Measurements from ENCODE around the gene RNASE1.

Gene RNASE1

GRCh38 chr14:20811986-20812975 is 9.6 kb upstream of the RNASE1 start:
- Histone ChIP-seq H3K4me3 (no peak overlapping the region), H3K27ac (peak overlapping the region in 3 of 21 experiments; percentile 17 to 29 (median 22))

DNA sequence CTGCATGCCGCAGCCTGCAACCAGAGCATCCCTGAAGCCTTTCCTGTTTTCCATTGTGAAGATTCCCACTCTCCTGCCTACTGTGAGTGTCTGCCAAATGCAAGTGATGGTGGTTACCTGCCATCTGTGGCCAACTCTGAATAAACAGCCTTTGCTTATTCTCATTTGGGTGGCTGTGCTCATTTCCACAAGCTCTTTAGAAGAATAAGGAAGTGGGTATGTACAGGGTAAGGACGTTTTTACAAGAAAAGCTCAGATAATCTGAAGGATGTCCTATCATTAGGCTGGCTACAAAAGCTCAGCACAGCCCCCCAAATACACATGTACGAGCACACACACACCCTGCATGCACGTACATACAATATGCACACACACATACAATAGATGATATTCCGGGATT is 7.3 kb upstream of the RNASE1 start:
- Histone ChIP-seq H3K4me3 (no peak overlapping the region), H3K27ac (peak overlapping the region in 1 of 21 experiments; percentile 10)

DNA sequence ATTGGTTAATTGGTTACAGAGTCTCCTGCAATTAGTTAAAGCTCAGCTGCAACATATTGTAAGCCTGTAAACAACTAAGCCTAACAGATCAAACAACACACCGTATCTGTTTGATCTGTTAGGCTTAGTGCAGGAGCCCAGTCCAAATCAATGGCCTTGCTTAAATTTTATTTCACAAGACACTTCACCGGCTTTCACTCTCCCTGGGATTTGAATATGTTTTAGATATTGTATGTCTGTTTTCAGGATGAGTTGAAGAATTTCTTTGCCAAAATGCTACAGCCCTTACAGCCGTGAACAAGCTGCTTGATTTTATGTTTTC is 5.5 kb upstream of the RNASE1 start:
- Histone ChIP-seq H3K4me3 (no peak overlapping the region), H3K27ac (no peak overlapping the region)

DNA sequence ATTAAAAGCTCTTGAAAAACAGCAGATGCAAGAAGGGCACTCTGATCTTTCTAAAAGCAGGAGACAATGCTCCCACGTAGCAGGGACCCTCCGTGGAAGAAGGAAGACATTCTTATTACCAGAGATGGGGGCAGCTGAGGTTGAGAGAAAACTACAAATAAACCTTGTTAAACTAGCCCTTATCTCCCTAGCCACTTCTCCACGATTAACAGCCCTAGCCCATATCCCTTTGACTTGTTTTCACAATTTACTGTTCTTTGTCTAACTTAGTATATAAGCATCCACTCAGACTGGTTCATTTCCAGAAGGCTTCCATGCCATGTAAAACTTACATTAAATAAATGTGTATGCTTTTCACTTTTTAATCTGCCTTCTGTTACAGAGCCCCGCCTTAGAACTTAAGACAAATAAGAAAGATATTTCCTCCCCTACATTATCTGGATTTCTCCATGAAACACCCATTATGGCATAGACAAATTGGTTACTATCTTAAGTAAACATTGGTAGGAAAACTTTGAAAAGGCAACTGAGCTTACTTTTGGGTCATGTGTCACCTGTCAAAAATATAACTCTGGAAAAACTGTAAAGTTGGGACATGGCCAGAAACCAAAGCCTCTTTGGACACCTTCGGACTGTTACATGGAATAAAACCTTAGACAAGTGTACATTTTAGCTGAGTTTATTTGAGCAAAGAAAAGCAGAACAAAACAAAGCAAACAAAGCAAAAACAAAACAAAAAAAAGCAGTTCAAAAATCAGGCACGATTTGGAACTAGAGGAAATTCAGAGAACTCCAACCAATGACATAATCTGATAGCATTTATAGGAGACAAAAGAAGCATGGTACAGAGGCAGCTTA is 4.9 kb upstream of the RNASE1 start:
- Histone ChIP-seq H3K27ac (no peak overlapping the region), H3K4me3 (no peak overlapping the region)

- H3K27ac ChIP-seq: no peak overlapping the region
- H3K4me3 ChIP-seq: no peak overlapping the region
Measured at GRCh38 chr14:20805485-20805884, 2.8 kb upstream of the RNASE1 start.

- H3K27ac ChIP-seq: peak overlapping the region in 7 of 21 experiments; percentile 11 to 85 (median 29)
Measured at GRCh38 chr14:20803223-20803622, 579 bp upstream of the RNASE1 start.

GRCh38 chr14:20801726-20802125 is 918 bp downstream of the RNASE1 start:
- H3K27ac ChIP-seq: peak overlapping the region in 14 of 21 experiments; percentile 4 to 85 (median 38)

More at GRCh38 chr14:20803223-20803622, 579 bp upstream of the RNASE1 start:
- H3K4me3 ChIP-seq: peak overlapping the region in 1 of 7 experiments; percentile 20

DNA sequence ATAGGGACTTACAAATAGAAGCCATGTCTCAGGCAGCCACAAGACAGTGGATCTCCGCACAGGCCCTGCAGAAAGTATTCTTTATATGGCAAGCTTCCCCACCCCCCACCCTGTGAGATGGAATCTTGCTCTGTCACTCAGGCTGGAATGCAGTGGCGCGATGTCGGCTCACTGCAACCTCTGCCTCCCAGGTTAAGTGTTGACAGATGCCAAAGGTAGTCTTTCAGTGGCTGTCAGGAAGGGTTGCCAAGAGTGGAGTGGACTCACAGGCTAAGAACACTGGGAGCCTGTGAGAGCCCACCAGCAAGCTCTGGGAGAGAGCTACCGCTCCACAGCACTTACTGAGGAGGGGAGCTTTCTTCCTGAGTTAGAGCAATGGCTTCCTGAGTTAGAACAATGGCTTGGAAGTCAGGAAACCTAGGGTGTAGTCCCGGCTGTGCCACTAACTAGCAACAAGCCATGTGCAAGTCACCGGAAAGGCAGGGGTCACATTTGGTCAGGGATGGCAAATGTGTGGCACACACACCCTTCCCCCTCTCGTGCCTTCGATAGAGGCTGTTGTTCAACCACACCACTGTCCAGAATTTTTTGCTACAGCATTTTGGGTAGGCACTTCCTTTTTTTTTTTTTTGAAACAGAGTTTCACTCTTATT is 2.6 kb downstream of the RNASE1 start:
- peak overlapping the region in 1 of 7 experiments; percentile 20 for H3K4me3 ChIP-seq
- peak overlapping the region in 17 of 21 experiments; percentile 17 to 85 (median 65) for H3K27ac ChIP-seq

More at GRCh38 chr14:20801726-20802125, 918 bp downstream of the RNASE1 start:
- H3K4me3 ChIP-seq: peak overlapping the region in 6 of 7 experiments; percentile 13 to 26 (median 18)

DNA sequence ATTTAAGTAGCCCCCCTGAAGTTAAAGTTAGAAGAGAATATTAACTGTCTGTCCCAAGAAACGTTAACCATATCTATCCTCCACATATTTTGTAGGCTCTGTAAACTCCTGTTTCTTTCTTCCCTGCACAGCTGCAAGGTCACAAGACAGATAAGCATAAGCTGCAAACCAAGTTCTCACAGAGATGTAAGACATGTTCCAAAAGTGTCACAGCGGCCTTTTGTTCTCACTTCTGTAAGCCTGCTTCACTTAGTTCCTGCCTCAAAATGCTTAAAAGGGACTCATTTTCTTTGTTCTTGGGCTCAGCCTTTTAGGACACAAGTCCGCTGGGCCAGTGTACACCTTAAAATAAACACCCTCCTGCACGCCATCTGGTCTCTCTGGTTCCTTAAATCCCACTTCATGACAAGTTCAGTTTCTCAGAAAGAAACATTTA is 3.2 kb downstream of the RNASE1 start:
- peak overlapping the region in 1 of 7 experiments; percentile 20 for H3K4me3 ChIP-seq

DNA sequence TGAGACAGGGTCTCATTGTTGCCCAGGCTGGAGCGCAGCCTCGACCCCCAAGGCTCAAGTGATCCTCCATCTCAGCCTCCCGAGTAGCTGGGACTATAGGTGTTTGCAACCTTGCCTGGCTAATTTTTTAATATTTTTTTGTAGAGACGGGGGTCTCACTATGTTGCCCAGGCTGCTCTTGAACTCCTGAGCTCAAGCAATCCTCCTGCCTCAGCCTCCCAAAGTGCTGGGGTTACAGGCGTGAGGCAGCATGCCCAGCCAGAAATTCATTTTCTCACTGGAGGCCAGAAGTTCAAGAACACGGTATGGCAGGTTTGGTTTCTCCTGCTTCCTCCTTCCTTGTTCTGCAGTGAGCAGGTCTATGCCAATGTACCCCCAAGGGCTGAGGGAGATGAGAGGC is 3.7 kb downstream of the RNASE1 start:
- peak overlapping the region in 11 of 21 experiments; percentile 14 to 85 (median 65) for H3K27ac ChIP-seq
- no peak overlapping the region for H3K4me3 ChIP-seq

More for the DNA sequence above, 3.2 kb downstream of the RNASE1 start:
- H3K27ac ChIP-seq: peak overlapping the region in 16 of 21 experiments; percentile 17 to 85 (median 66)

DNA sequence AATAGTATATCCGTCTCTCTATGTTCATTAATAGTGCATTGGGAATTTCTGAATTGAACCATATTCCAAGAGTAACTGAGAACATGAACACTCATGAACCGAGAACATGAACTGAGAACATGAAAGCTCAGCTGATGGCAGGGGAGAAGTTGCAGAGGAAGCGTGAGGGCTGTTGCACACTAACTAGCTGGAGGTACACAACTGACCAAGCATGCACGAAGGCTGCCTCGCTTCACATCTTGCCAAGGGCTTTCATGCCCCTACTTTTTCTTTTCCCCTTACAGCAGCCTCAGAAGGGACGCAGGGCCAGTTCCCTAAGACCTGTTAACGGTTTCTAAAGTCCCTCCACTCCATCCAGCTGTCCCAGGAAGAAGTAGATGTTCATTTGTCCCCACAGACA is 4.3 kb downstream of the RNASE1 start:
- H3K4me3 ChIP-seq: no peak overlapping the region

GRCh38 chr14:20797164-20797563 is 5.5 kb downstream of the RNASE1 start:
- Histone ChIP-seq H3K4me3 (no peak overlapping the region), H3K27ac (no peak overlapping the region)

More for the DNA sequence above, 4.3 kb downstream of the RNASE1 start:
- H3K27ac ChIP-seq: peak overlapping the region in 11 of 21 experiments; percentile 6 to 85 (median 65)

- Histone ChIP-seq H3K27ac (no peak overlapping the region), H3K4me3 (no peak overlapping the region)
Measured at GRCh38 chr14:20794644-20795369, 7.8 kb downstream of the RNASE1 start.

DNA sequence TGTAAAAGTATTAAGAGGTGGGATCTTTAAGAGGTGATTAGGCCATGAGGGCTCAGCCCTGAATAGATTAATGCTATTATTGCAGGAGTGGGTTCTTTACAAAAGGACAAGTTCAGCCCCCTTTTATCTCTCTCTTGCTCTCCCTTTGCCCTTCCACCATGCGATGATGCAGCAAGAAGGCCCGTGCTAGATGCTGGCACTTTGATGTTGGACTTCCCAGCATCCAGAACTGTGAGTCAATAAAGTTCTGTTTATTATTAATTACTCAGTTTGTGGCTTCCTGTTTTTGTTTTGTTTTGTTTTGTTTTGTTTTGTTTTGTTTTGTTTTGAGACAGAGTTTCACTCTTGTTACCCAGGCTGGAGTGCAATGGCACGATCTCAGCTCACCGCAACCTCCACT is 10.1 kb downstream of the RNASE1 start:
- no peak overlapping the region for H3K27ac ChIP-seq

GRCh38 chr14:20791597-20791996 is 11.0 kb downstream of the RNASE1 start:
- H3K27ac ChIP-seq: peak overlapping the region in 2 of 21 experiments; percentile 25 to 26
- H3K4me3 ChIP-seq: no peak overlapping the region

More for the DNA sequence above, 10.1 kb downstream of the RNASE1 start:
- H3K4me3 ChIP-seq: no peak overlapping the region

DNA sequence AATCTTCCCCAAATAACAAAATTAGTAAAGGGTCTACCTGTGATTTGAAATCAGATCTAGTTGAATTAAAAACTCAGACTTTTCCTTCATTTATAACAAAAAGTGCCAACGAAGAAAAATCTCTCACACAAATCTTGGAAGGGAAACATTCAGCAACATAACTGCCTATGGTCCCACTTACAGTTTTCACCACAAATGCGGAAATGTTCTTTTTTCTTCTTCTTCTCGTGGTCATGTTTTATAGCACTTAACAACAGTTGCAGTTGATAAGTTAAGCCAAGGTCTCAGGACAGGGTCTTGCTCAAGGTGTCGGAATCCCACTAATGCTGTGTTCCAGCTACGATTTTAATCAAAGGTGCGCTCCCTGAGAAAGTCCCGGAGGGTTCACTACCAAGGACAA is 11.5 kb downstream of the RNASE1 start:
- no peak overlapping the region for H3K4me3 ChIP-seq
- peak overlapping the region in 2 of 21 experiments; percentile 25 to 26 for H3K27ac ChIP-seq

DNA sequence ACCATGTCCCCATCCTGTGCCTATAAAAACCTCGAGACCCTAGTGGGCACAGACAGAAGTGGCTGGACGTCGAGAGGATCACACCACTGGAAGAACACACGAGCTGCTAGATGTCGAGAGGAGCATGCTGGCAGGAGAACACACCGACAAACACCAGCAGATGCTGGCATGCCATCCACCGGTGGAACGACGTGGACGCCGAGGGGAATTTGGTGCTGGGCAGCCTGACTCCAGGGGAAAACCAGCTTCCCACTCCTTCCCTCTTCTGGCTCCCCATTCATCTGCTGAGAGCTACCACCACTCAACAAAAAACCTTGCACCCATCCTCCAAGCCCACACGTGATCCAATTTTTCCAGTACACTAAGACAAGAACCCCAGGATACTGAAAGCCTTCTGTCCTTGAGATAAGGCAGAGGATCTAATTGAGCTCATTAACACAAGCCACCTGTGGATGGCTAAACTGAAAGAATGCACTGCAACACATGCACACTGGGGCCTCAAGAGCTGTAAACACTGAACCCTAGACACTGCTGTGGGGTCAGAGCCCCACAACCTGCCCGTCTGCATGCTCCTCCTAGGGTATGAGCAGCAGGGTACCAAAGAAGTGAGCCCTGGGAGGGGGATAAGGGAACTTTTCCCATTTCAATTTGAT is 12.1 kb downstream of the RNASE1 start:
- Histone ChIP-seq H3K4me3 (no peak overlapping the region), H3K27ac (peak overlapping the region in 2 of 21 experiments; percentile 25 to 26)

DNA sequence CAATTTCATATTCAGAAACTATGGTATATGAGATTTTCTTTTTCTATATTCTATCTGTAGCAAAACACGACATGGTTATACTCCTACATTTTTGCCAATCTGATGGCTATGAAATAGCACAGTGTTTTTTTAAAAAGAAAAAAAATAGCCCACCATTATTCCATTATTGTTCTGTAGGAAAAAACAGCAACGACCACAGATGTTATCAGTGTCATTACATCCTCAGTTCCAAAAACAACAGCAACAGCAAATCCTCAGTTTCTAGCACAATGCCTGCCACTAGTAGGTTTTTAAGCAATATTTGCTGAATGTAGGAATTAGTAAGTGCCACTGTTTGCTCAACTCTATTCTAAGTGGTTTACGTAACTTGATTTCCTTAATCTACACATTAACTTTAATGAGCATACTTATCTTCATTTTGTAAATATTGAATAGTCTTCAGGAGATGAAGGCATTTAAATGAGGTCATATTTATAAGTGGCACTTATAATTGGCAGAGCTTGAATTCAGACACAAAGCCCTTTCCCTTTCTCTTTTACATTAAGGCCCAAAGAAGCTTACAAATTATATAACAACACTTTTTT is 13.3 kb downstream of the RNASE1 start:
- Histone ChIP-seq H3K4me3 (no peak overlapping the region), H3K27ac (peak overlapping the region in 1 of 21 experiments; percentile 18)
